GM12891 (cell line): ENCODE measurements around the gene PEX14.

Experiments
- POLR2A ChIP-seq: IDR thresholded peaks from 2 replicates; pipeline ENCODE4 v1.6.1; 2011; ENCODE audit warnings: low read depth, low read length, control low read depth
- POLR2AphosphoS5 ChIP-seq: IDR thresholded peaks from 2 replicates; pipeline ENCODE4 v1.6.1; 2011; ENCODE audit warnings: low read depth, low read length, control low read depth
- POU2F2 ChIP-seq: IDR thresholded peaks from 2 replicates; pipeline ENCODE4 v1.6.1; 2011; ENCODE audit warnings: low read depth, mild to moderate bottlenecking, control low read depth, low read length, moderate library complexity
- SPI1 ChIP-seq: IDR thresholded peaks from 2 replicates; pipeline ENCODE4 v1.6.1; 2011; ENCODE audit warnings: low read depth, low read length, control low read depth
- TAF1 ChIP-seq: IDR thresholded peaks from 2 replicates; pipeline ENCODE4 v1.6.1; 2011; ENCODE audit warnings: low read depth, low read length, control low read depth

DNA sequence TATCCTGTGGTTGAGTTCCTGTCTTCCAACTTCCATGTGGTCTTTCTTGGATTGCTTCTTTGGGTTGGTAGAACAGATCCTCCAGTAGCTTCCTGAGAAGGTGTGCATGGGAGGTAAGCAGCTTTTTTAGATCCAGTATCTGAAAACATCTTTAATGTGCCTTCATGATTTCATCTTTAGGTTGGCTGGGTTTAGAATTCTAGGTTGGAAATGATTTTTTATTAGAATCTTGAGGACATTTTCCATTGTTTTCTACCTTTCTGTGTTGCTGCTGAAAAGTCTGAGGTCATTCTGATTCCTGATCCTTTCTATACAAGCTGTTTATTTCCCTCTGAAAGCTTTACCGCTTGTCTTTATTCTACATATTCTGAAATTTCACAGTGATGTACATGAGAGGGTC lies 94.8 kb downstream of the PEX14 start:
- no peak for TF ChIP-seq POLR2A
- no peak for TF ChIP-seq POLR2AphosphoS5
- TF ChIP-seq TAF1, result no peak
- no peak for TF ChIP-seq POU2F2
- TF ChIP-seq SPI1, result no peak
